GM12878 (cell line): ENCODE data around the gene CYP2A6.
"Not testable (repeated sequence)": the region's sequence is repeated elsewhere in the genome, so short reads cannot be mapped to it uniquely, and the experiment has no call there.

Source experiments
- EZH2 ChIP-seq: IDR thresholded peaks from 2 replicates; pipeline ENCODE4 v1.6.1; 2012; ENCODE audit warnings: low read depth, mild to moderate bottlenecking, control low read depth, inconsistent platforms, low read length, borderline replicate concordance; ENCODE audit not compliant: control insufficient read depth
- MEF2B ChIP-seq: fragments of 450-650 bp; IDR thresholded peaks from 2 replicates; pipeline ENCODE4 v1.6.1; 2018; ENCODE audit warnings: mild to moderate bottlenecking, moderate library complexity; ENCODE audit not compliant: partially characterized antibody, poor library complexity, severe bottlenecking
- MYC ChIP-seq: IDR thresholded peaks from 2 replicates; pipeline ENCODE4 v1.6.1; 2011; ENCODE audit warnings: mild to moderate bottlenecking, low read length, moderate library complexity, inconsistent platforms; ENCODE audit not compliant: insufficient read depth, insufficient replicate concordance, insufficient read length, severe bottlenecking
- NBN ChIP-seq: fragments of 450-650 bp; IDR thresholded peaks from 2 replicates; pipeline ENCODE4 v1.6.1; 2016
- POLR2A ChIP-seq: IDR thresholded peaks from 2 replicates; pipeline ENCODE4 v1.6.1; 2011; ENCODE audit warnings: low read depth, mild to moderate bottlenecking, low read length
- SREBF2 ChIP-seq: IDR thresholded peaks from 2 replicates; pipeline ENCODE4 v1.6.1; 2012; ENCODE audit warnings: mild to moderate bottlenecking, low read length
- TF ChIP-seq, protein P1 (sequence below), 3 experiments: IDR thresholded peaks in 2 of 3; conservative IDR thresholded peaks in 1 of 3; 2 replicates each; pipeline ENCODE4 v1.5.1; 2011; ENCODE audit warnings: low read depth in 3 of 3, low read length in 3 of 3, mild to moderate bottlenecking in 3 of 3, control low read depth in 2 of 3, moderate library complexity in 2 of 3, inconsistent platforms in 1 of 3, mixed read lengths in 1 of 3; ENCODE audit not compliant: control insufficient read depth in 2 of 3, insufficient read depth in 1 of 3; ENCODE audit errors: extremely low read depth in 1 of 3

- not testable (repeated sequence) for TF ChIP-seq EZH2, NBN, MYC, MEF2B, SREBF2
- TF ChIP-seq POLR2A, result 0 out of 2 replicates have a peak, but pooled peaks have one; percentile 17
- TF ChIP-seq, protein P1, sequence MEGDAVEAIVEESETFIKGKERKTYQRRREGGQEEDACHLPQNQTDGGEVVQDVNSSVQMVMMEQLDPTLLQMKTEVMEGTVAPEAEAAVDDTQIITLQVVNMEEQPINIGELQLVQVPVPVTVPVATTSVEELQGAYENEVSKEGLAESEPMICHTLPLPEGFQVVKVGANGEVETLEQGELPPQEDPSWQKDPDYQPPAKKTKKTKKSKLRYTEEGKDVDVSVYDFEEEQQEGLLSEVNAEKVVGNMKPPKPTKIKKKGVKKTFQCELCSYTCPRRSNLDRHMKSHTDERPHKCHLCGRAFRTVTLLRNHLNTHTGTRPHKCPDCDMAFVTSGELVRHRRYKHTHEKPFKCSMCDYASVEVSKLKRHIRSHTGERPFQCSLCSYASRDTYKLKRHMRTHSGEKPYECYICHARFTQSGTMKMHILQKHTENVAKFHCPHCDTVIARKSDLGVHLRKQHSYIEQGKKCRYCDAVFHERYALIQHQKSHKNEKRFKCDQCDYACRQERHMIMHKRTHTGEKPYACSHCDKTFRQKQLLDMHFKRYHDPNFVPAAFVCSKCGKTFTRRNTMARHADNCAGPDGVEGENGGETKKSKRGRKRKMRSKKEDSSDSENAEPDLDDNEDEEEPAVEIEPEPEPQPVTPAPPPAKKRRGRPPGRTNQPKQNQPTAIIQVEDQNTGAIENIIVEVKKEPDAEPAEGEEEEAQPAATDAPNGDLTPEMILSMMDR (IDR thresholded peaks at IDR 0.05 in 2 of 3, conservative IDR thresholded peaks at IDR 0.05 in 1 of 3; ENCODE audit: control insufficient read depth in 2 of 3, extremely low read depth in 1 of 3, insufficient read depth in 1 of 3, low read depth in 3 of 3, low read length in 3 of 3), result peak; percentile 39 to 51 (median 48); a peak in 5 of 6 replicates
Observed at GRCh38 chr19:40818480-40819399, 31.5 kb downstream of the CYP2A6 start.
